ENCODE results near the gene SLC35F6. TPM values are rescaled to one million over a fixed set of nuclear protein-coding genes. Genes with fewer than 3 reads are reported as not detected.

Gene SLC35F6
- total RNA-seq, 1 experiment from 2014 or later: 67.3 TPM

DNA sequence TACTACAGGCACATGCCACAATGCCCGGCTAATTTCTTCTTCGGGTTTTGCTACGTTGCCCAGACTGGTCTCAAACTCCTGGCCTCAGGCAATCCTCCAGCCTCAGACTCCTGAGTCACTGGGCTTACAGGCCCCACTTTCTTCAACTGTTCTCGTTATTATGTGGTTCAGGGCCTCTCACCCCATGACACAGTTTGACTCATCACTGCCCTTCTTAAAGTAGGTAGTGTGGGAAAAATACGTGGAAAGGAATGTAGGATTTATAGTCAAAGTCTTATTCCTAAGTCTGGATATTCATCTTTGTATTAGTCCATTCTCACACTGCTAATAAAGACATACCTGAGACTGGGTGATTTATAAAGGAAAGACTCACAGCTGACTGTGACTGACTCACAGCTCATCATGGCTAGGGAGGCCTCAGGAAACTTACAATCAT, 41.2 kb downstream of the SLC35F6 start:
- CTCF ChIA-PET: no interaction called here
- POLR2A ChIA-PET: no interaction called here
- in situ Hi-C loops (cut with HindIII; ENCODE audit: low pct_unique_long_range_greater_than_20kb, low sequenced_read_pairs): no loop called here
- Histone ChIP-seq H3K9me3 (ENCODE audit: control insufficient read depth, insufficient read depth, low read depth, low read length) (no peaks in the 10 kb centered on the region), H3K4me1 (ENCODE audit: control insufficient read depth, insufficient read depth, low read length) (no peaks in the 10 kb centered on the region), H3K4me3 (ENCODE audit: low read depth in 2 of 2, low read length in 2 of 2) (no peak overlapping the region), H3K36me3 (ENCODE audit: control insufficient read depth, insufficient read depth, low read length) (no peaks in the 10 kb centered on the region), H3K27me3 (ENCODE audit: control insufficient read depth, insufficient read depth, low read length) (no peaks in the 10 kb centered on the region), H3K27ac (ENCODE audit: low read length) (no peak overlapping the region)
- ATAC-seq (peak; percentile 69), DNase-seq (ENCODE audit: low read depth, low spot score) (no peak)
- intact Hi-C loops (cut with micrococcal nuclease; ENCODE audit: unreplicated experiment): no loop called here
- no TSS peak for BruUV-seq (replicated peaks)
- TF ChIP-seq, protein P1, sequence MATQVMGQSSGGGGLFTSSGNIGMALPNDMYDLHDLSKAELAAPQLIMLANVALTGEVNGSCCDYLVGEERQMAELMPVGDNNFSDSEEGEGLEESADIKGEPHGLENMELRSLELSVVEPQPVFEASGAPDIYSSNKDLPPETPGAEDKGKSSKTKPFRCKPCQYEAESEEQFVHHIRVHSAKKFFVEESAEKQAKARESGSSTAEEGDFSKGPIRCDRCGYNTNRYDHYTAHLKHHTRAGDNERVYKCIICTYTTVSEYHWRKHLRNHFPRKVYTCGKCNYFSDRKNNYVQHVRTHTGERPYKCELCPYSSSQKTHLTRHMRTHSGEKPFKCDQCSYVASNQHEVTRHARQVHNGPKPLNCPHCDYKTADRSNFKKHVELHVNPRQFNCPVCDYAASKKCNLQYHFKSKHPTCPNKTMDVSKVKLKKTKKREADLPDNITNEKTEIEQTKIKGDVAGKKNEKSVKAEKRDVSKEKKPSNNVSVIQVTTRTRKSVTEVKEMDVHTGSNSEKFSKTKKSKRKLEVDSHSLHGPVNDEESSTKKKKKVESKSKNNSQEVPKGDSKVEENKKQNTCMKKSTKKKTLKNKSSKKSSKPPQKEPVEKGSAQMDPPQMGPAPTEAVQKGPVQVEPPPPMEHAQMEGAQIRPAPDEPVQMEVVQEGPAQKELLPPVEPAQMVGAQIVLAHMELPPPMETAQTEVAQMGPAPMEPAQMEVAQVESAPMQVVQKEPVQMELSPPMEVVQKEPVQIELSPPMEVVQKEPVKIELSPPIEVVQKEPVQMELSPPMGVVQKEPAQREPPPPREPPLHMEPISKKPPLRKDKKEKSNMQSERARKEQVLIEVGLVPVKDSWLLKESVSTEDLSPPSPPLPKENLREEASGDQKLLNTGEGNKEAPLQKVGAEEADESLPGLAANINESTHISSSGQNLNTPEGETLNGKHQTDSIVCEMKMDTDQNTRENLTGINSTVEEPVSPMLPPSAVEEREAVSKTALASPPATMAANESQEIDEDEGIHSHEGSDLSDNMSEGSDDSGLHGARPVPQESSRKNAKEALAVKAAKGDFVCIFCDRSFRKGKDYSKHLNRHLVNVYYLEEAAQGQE (IDR thresholded peaks at IDR 0.05; ENCODE audit: insufficient read depth in 1 of 2, low read depth in 2 of 2, low read length in 1 of 2): no peak
- TF ChIP-seq TCF7L2 (IDR thresholded peaks at IDR 0.05; ENCODE audit: low read depth, low read length) (no peak), POLR2AphosphoS5 (IDR thresholded peaks at IDR 0.05; ENCODE audit: low read depth, low read length) (no peak), SIN3A (IDR thresholded peaks at IDR 0.05; ENCODE audit: borderline replicate concordance, insufficient read depth, low read depth, low read length) (no peak)
- TF ChIP-seq, protein P2, sequence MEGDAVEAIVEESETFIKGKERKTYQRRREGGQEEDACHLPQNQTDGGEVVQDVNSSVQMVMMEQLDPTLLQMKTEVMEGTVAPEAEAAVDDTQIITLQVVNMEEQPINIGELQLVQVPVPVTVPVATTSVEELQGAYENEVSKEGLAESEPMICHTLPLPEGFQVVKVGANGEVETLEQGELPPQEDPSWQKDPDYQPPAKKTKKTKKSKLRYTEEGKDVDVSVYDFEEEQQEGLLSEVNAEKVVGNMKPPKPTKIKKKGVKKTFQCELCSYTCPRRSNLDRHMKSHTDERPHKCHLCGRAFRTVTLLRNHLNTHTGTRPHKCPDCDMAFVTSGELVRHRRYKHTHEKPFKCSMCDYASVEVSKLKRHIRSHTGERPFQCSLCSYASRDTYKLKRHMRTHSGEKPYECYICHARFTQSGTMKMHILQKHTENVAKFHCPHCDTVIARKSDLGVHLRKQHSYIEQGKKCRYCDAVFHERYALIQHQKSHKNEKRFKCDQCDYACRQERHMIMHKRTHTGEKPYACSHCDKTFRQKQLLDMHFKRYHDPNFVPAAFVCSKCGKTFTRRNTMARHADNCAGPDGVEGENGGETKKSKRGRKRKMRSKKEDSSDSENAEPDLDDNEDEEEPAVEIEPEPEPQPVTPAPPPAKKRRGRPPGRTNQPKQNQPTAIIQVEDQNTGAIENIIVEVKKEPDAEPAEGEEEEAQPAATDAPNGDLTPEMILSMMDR (IDR thresholded peaks at IDR 0.05): no peak

DNA sequence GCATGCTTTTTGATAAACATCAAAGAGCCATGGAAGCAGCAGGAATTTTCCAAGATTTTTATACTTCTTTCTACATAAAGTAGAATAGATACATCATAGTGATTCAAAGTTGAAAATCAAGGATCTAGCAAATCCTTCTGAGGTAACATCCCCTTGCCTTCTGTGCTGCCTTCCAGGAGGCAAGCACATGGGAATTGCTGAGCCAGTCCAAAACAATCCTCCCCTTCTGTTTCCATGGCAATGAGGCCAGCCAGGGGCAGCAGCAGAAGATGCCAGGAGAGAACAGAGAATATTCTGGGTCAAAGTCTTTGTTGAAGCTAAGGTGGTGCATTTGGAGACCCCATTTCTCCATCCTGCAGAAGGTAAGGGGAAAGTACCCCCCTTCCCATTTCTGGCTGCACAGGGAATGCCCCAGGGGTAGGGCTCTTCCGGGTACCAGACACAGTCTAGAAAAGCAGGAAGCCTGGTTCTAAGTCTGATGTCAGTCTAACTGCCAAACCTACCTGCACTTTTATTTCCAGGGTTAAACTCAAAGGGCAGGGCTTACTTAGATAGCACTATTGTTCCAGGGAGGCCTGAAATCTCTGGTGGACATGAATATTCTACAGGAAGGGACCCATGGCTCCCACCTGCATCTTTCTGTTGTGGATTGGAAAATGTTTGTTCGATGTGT, 43.8 kb downstream of the SLC35F6 start:
- POLR2A ChIA-PET: no interaction called here
- Histone ChIP-seq H3K36me3 (ENCODE audit: control insufficient read depth, insufficient read depth, low read length) (no peaks in the 10 kb centered on the region), H3K9me3 (ENCODE audit: control insufficient read depth, insufficient read depth, low read depth, low read length) (no peaks in the 10 kb centered on the region), H3K4me3 (ENCODE audit: low read depth in 2 of 2, low read length in 2 of 2) (no peak overlapping the region), H3K27me3 (ENCODE audit: control insufficient read depth, insufficient read depth, low read length) (no peaks in the 10 kb centered on the region), H3K4me1 (ENCODE audit: control insufficient read depth, insufficient read depth, low read length) (no peaks in the 10 kb centered on the region), H3K27ac (ENCODE audit: low read length) (no peak overlapping the region)
- BruUV-seq (replicated peaks): no TSS peak
- DNase-seq (ENCODE audit: low read depth, low spot score): no peak
- intact Hi-C loops (cut with micrococcal nuclease; ENCODE audit: unreplicated experiment): no loop called here
- TF ChIP-seq TCF7L2 (IDR thresholded peaks at IDR 0.05; ENCODE audit: low read depth, low read length): 0 out of 2 replicates have a peak, but pooled peaks have one; percentile 24
- TF ChIP-seq, protein P1 (IDR thresholded peaks at IDR 0.05; ENCODE audit: insufficient read depth in 1 of 2, low read depth in 2 of 2, low read length in 1 of 2): no peak
- 0 out of 2 replicates have a peak, but pooled peaks have one; percentile 40 for ATAC-seq
- CTCF ChIA-PET: no interaction called here
- in situ Hi-C loops (cut with HindIII; ENCODE audit: low pct_unique_long_range_greater_than_20kb, low sequenced_read_pairs): no loop called here
